Body of pancreas (tissue), 4 donors: ENCODE measurements around the gene RBP2. TPM values are rescaled to one million over a fixed set of nuclear protein-coding genes. Genes with fewer than 3 reads are reported as not detected.
A peak's percentile ranks its signal among the peaks of the same experiment; 100 is the strongest.
"Not testable (repeated sequence)": the region's sequence is repeated elsewhere in the genome, so short reads cannot be mapped to it uniquely, and the experiment has no call there.

Experiments used
- ATAC-seq: fragments of 150-250 bp; one replicate; pipeline ENCODE4 v1.9.1; 2016
- DNase-seq, 4 donors: peaks; one replicate each; pipeline ENCODE4 v3.0.0-alpha.2; 2019
- H3K27ac ChIP-seq, 4 donors: fragments of 200-600 bp; sonication (generic); 1 replicate in 3 of 4; 2 replicates in 1 of 4; pipeline versions ENCODE4 v1.5.1 to v1.6.1; 2016 to 2019; ENCODE audit warnings: mild to moderate bottlenecking in 1 of 4, mixed read lengths in 1 of 4, moderate library complexity in 1 of 4
- H3K27me3 ChIP-seq, 2 donors: fragments of 200-600 bp; sonication (generic); one replicate each; pipeline ENCODE4 v1.6.0; 2016; ENCODE audit warnings: mild to moderate bottlenecking in 1 of 2
- H3K36me3 ChIP-seq, 2 donors: fragments of 200-600 bp; sonication (generic); replicated peaks in 1 of 2; 2 replicates each; pipeline ENCODE4 v1.5.1; 2016; ENCODE audit warnings: low read depth in 2 of 2; ENCODE audit not compliant: insufficient read depth in 1 of 2
- H3K4me1 ChIP-seq: fragments of 200-600 bp; sonication (generic); one replicate; pipeline ENCODE4 v1.6.0; 2016
- H3K4me3 ChIP-seq, 2 donors: fragments of 200-600 bp; sonication (generic); 1 replicate in 1 of 2; 2 replicates in 1 of 2; pipeline ENCODE4 v1.5.1; 2016 to 2019
- H3K9me3 ChIP-seq, 3 donors: fragments of 200-600 bp; sonication (generic); 1 replicate in 2 of 3; 2 replicates in 1 of 3; pipeline ENCODE4 v1.5.1; 2016
- CTCF ChIP-seq, 7 experiments: fragments of 450-650 bp in 4 of 7; fragments of 200-600 bp in 3 of 7; sonication (generic) in 3 of 7; IDR thresholded peaks; one replicate each; pipeline ENCODE4 v1.5.1; 2016 to 2019; ENCODE audit warnings: antibody characterized with exemption in 7 of 7
- POLR2A ChIP-seq, 3 donors: fragments of 450-650 bp; IDR thresholded peaks; one replicate each; pipeline ENCODE4 v1.6.1; 2016; ENCODE audit warnings: antibody characterized with exemption in 3 of 3, mild to moderate bottlenecking in 2 of 3
- WGBS, 2 donors: methylation state at CpG; one replicate each; pipeline ENCODE4 v1.1.5; 2017; 5-methylcytosine and 5-hydroxymethylcytosine counted together
- intact Hi-C: fragments of 100-400 bp; cut with DNase I; formaldehyde crosslinking; loops from one replicate; pipeline ENCODE4 v1.15.1; 2023
- total RNA-seq, 2 donors: library from RNA; depleted of rRNA; stranded (reverse); fragments of >200 nt; gene quantifications; one replicate each; pipeline ENCODE4 v1.1.0, GENCODE V29; 2016

RBP2 gene
- total RNA-seq, 2 donors from 2014 or later: not detected

GRCh38 chr3:139421040-139421439 lies 55.3 kb downstream of the RBP2 start:
- Histone ChIP-seq H3K36me3 (no peaks in the 10 kb centered on the region), H3K27ac (peak overlapping the region in 1 of 4 donors; percentile 23), H3K9me3 (no peaks in the 10 kb centered on the region), H3K4me1 (peaks cover 32% of the 10 kb centered on the region), H3K27me3 (no peaks in the 10 kb centered on the region), H3K4me3 (no peak overlapping the region)
- no peak for DNase-seq
- TF ChIP-seq POLR2A (IDR thresholded peaks at IDR 0.05) (no peak), CTCF (IDR thresholded peaks at IDR 0.05) (no peak)
- WGBS, 2 donors: 9 to 12% methylated on average over 1 of the region's 1 CpG
- intact Hi-C loops: no loop called here
- ATAC-seq: peak; percentile 34

GRCh38 chr3:139418144-139418543 lies 58.2 kb downstream of the RBP2 start:
- DNase-seq: no peak
- 87 to 88% methylated on average over 2 of the region's 2 CpGs for WGBS, 2 donors
- intact Hi-C loops: no loop called here
- Histone ChIP-seq H3K9me3 (peaks cover 0 to 8% (median 0%) of the 10 kb centered on the region in 3 donors), H3K27ac (no peak overlapping the region), H3K27me3 (no peaks in the 10 kb centered on the region), H3K4me1 (peaks cover 15% of the 10 kb centered on the region), H3K36me3 (no peaks in the 10 kb centered on the region), H3K4me3 (no peak overlapping the region)
- TF ChIP-seq POLR2A (IDR thresholded peaks at IDR 0.05) (no peak), CTCF (IDR thresholded peaks at IDR 0.05) (no peak)
- no peak for ATAC-seq

GRCh38 chr3:139416275-139416674 lies 60.0 kb downstream of the RBP2 start:
- intact Hi-C loops: no loop called here
- Histone ChIP-seq H3K4me1 (peaks cover 8% of the 10 kb centered on the region), H3K4me3 (no peak overlapping the region), H3K27me3 (no peaks in the 10 kb centered on the region), H3K36me3 (no peaks in the 10 kb centered on the region), H3K27ac (no peak overlapping the region), H3K9me3 (peaks cover 0 to 8% (median 0%) of the 10 kb centered on the region in 3 donors)
- ATAC-seq (no peak), DNase-seq (no peak)
- 95% methylated on average over 1 of the region's 1 CpG for whole genome bisulfite sequencing, 2 donors
- no peak for TF ChIP-seq POLR2A (IDR thresholded peaks at IDR 0.05)

- H3K4me1 ChIP-seq: no peaks in the 10 kb centered on the region
- H3K4me3 ChIP-seq: no peak overlapping the region
- no peaks in the 10 kb centered on the region for H3K27me3 ChIP-seq
- H3K9me3 ChIP-seq: peaks cover 0 to 8% (median 0%) of the 10 kb centered on the region in 3 donors
- intact Hi-C loops: no loop called here
- H3K27ac ChIP-seq: no peak overlapping the region
- 67 to 71% methylated on average over 2 of the region's 2 CpGs for WGBS, 2 donors
- no peak for ATAC-seq
- no peak for TF ChIP-seq CTCF (IDR thresholded peaks at IDR 0.05)
- TF ChIP-seq POLR2A (IDR thresholded peaks at IDR 0.05): no peak
- DNase-seq: no peak
- H3K36me3 ChIP-seq: no peaks in the 10 kb centered on the region
Observed at GRCh38 chr3:139414608-139415224, 61.6 kb downstream of the RBP2 start.

- H3K4me3 ChIP-seq, H3K36me3 ChIP-seq, H3K9me3 ChIP-seq, H3K27ac ChIP-seq, intact Hi-C loops, ATAC-seq, H3K27me3 ChIP-seq, DNase-seq, H3K4me1 ChIP-seq: not testable (repeated sequence)
Observed at GRCh38 chr3:139412891-139413290, 63.4 kb downstream of the RBP2 start.

Other genes with a start within 250 kb of the RBP2 start
- gene MRPS22, start 132.5 kb downstream of the RBP2 start, total RNA-seq: 10 to 100 TPM; 18.7 to 29.7 TPM
- 10 to 100 TPM; 65.6 to 73.2 TPM for gene COPB2, start 86.9 kb downstream of the RBP2 start, total RNA-seq
- gene RBP1, start 63.2 kb upstream of the RBP2 start, total RNA-seq: 100 to 1,000 TPM; 103 to 202 TPM
- 10 to 100 TPM in 1 of 2 donors, 1 to 10 TPM in 1; 5.7 to 12.9 TPM for gene NMNAT3, start 201.5 kb upstream of the RBP2 start, total RNA-seq